ENCODE data around the gene FBXO31.

Gene FBXO31

DNA sequence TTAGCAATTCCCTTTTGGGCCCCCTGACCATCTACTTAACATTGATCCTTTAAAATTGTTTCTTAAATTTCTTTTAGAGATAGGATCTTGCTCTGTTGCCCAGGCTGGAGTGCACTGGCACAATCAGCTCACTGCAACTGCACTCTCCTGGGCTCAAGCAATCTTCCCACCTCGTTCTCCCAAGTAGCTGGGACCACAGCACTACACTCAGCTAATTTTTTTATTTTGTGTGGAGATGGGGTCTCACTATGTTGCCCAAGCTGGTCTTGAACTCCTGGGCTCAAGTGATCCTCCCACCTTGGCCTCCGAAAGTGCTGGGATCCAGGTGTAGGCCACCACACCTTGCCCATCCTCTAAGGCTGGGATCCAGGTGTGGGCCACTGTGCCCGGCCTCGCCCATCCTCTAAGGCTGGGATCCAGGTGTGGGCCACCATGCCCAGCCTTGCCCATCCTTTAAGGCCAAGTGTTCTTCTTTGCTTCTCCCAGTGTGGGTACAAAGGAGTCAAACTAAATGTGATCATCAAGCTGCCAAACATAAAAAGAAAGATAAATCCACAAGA is 79.5 kb downstream of the FBXO31 start:
- Histone ChIP-seq H3K4me3 (replicated peaks; ENCODE audit: insufficient read depth, low read length) (no peak overlapping the region), H3K27ac (replicated peaks) (peak overlapping the region; percentile 54), H3K27me3 (ENCODE audit: insufficient read depth, poor library complexity, severe bottlenecking) (no peaks in the 10 kb centered on the region)
- DNase-seq (ENCODE audit: low read depth in 1 of 2, low spot score in 1 of 2): no peak
- TF ChIP-seq GABPA (IDR thresholded peaks at IDR 0.05; ENCODE audit: low read depth): no peak
- no peak for TF ChIP-seq SPI1 (IDR thresholded peaks at IDR 0.05; ENCODE audit: borderline replicate concordance, low read depth)
- TF ChIP-seq POLR2AphosphoS5 (IDR thresholded peaks at IDR 0.05; ENCODE audit: low read depth): no peak
- TF ChIP-seq, protein P1, sequence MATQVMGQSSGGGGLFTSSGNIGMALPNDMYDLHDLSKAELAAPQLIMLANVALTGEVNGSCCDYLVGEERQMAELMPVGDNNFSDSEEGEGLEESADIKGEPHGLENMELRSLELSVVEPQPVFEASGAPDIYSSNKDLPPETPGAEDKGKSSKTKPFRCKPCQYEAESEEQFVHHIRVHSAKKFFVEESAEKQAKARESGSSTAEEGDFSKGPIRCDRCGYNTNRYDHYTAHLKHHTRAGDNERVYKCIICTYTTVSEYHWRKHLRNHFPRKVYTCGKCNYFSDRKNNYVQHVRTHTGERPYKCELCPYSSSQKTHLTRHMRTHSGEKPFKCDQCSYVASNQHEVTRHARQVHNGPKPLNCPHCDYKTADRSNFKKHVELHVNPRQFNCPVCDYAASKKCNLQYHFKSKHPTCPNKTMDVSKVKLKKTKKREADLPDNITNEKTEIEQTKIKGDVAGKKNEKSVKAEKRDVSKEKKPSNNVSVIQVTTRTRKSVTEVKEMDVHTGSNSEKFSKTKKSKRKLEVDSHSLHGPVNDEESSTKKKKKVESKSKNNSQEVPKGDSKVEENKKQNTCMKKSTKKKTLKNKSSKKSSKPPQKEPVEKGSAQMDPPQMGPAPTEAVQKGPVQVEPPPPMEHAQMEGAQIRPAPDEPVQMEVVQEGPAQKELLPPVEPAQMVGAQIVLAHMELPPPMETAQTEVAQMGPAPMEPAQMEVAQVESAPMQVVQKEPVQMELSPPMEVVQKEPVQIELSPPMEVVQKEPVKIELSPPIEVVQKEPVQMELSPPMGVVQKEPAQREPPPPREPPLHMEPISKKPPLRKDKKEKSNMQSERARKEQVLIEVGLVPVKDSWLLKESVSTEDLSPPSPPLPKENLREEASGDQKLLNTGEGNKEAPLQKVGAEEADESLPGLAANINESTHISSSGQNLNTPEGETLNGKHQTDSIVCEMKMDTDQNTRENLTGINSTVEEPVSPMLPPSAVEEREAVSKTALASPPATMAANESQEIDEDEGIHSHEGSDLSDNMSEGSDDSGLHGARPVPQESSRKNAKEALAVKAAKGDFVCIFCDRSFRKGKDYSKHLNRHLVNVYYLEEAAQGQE (IDR thresholded peaks at IDR 0.05; ENCODE audit: insufficient replicate concordance, low read depth): no peak
- TF ChIP-seq, protein P2, sequence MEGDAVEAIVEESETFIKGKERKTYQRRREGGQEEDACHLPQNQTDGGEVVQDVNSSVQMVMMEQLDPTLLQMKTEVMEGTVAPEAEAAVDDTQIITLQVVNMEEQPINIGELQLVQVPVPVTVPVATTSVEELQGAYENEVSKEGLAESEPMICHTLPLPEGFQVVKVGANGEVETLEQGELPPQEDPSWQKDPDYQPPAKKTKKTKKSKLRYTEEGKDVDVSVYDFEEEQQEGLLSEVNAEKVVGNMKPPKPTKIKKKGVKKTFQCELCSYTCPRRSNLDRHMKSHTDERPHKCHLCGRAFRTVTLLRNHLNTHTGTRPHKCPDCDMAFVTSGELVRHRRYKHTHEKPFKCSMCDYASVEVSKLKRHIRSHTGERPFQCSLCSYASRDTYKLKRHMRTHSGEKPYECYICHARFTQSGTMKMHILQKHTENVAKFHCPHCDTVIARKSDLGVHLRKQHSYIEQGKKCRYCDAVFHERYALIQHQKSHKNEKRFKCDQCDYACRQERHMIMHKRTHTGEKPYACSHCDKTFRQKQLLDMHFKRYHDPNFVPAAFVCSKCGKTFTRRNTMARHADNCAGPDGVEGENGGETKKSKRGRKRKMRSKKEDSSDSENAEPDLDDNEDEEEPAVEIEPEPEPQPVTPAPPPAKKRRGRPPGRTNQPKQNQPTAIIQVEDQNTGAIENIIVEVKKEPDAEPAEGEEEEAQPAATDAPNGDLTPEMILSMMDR (IDR thresholded peaks at IDR 0.05; ENCODE audit: insufficient read depth, low read length): no peak

DNA sequence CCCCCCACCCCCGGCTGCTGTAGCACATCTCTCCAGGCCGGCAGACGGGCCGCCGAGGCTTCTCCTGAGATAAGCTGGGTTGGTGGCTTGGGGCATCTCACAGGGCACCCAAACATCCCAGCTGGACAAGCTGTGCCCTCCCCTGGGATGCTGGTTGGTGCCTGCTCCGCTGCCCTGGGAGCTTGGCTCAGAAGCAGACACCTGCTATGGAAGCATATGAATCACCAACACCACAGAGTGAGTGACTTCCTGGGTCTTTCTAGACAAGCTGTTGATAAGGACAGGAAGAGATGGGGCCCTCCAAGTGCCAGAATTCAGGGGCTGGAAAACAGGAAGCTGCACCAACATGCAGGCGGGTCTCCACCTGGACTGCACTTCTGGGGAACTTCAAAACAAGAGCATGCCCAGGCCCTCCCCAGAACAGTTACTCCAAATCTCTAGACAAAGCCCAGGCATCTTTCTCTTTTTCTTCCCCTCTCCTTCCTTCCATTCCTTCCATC is 80.1 kb downstream of the FBXO31 start:
- peak overlapping the region; percentile 54 for H3K27ac ChIP-seq (replicated peaks)

DNA sequence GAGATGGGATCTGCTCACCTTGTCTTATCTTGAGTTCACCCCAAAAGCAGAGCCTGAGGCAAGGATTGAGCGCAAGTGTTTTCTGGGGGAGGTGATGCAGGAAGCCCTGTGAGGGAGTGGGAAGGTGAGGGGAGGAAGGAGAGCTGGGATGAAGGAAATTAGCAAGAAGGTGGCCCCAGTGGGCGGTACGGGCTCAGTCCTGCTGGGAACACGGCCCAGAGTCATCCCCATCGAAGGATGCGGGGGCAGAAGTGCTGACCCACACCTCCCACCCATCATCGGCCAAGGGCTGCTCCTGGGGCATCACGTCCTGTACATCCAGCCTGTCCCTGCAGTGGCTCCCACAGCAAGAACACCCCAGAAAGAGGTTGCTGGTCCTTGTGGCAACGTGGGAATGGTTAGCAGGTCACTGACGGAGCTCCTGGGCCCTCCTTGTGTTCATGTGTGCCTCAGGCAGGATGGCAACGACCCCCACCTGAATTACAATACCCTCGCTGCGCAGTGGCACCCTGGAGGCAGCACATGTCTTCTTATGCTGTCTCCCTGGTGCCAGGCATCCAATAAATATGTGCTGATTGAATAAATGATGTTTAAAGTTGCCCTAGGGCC is 84.6 kb downstream of the FBXO31 start:
- Histone ChIP-seq H3K4me3 (replicated peaks; ENCODE audit: insufficient read depth, low read length) (no peak overlapping the region), H3K27ac (replicated peaks) (no peak overlapping the region), H3K27me3 (ENCODE audit: insufficient read depth, poor library complexity, severe bottlenecking) (no peaks in the 10 kb centered on the region)
- no peak for DNase-seq (ENCODE audit: low read depth in 1 of 2, low spot score in 1 of 2)
- TF ChIP-seq GABPA (IDR thresholded peaks at IDR 0.05; ENCODE audit: low read depth) (no peak), SPI1 (IDR thresholded peaks at IDR 0.05; ENCODE audit: borderline replicate concordance, low read depth) (no peak), POLR2AphosphoS5 (IDR thresholded peaks at IDR 0.05; ENCODE audit: low read depth) (no peak)
- TF ChIP-seq, protein P1 (IDR thresholded peaks at IDR 0.05; ENCODE audit: insufficient replicate concordance, low read depth): no peak
- TF ChIP-seq, protein P2 (IDR thresholded peaks at IDR 0.05; ENCODE audit: insufficient read depth, low read length): no peak

More for the DNA sequence above, 80.1 kb downstream of the FBXO31 start:
- Histone ChIP-seq H3K27me3 (ENCODE audit: insufficient read depth, poor library complexity, severe bottlenecking) (no peaks in the 10 kb centered on the region), H3K4me3 (replicated peaks; ENCODE audit: insufficient read depth, low read length) (no peak overlapping the region)
- TF ChIP-seq SPI1 (IDR thresholded peaks at IDR 0.05; ENCODE audit: borderline replicate concordance, low read depth) (no peak; the same call in 1 of the 2 replicates), GABPA (IDR thresholded peaks at IDR 0.05; ENCODE audit: low read depth) (no peak), POLR2AphosphoS5 (IDR thresholded peaks at IDR 0.05; ENCODE audit: low read depth) (no peak)
- TF ChIP-seq, protein P1 (IDR thresholded peaks at IDR 0.05; ENCODE audit: insufficient replicate concordance, low read depth): no peak
- TF ChIP-seq, protein P2 (IDR thresholded peaks at IDR 0.05; ENCODE audit: insufficient read depth, low read length): no peak
- peak; percentile 58 to 66 for DNase-seq (ENCODE audit: low read depth in 1 of 2, low spot score in 1 of 2)
